CD4-positive, alpha-beta T cell treated with Interleukin-6 for 4 hours (primary cell): ENCODE results near the gene MAGI1.

Source experiments
- DNase-seq: peaks from one replicate; pipeline ENCODE4 v3.0.0-alpha.2; 2020; ENCODE audit warnings: mixed read lengths

The MAGI1 gene

DNA sequence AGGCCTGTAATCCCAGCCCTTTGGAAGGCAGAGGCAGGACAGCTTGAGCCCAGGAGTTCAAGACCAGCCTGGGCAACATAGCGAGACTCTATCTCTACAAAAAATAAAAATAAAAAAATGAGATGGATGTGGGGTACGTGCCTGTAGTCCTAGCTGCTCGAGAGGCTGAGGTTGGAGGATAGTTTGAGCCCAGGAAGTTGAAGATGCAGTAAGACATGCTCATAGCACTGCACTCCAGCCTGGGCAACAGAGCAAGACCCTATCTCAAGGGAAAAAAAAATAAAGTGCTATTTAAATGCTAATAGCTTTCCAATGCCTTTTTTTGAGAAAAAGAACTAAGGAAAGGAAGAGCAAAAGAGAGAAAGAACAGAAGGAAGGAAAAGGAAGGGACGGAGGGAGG is 94.5 kb downstream of the MAGI1 start:
- no peak for DNase-seq

DNA sequence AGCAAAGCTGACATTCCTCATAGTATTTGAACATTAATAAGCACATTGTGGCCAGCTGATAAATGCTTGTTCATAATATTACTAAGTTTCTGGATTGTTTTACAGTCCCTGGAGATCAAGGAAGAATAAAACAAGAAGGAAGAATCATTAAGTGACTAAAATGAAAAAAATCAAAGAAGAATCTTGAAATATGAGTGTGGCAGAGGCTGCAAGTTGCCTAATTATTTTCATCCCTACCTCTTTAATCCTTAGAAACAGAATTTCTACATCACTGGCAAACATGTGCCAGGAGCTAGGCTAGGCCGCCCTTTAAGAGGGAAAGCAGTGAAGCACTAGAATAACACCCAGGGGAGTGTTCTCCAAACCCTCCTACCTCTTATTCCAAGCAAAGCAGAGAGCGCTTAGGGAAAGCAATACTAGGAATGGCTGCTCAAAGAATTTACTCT is 98.9 kb downstream of the MAGI1 start:
- no peak for DNase-seq

DNA sequence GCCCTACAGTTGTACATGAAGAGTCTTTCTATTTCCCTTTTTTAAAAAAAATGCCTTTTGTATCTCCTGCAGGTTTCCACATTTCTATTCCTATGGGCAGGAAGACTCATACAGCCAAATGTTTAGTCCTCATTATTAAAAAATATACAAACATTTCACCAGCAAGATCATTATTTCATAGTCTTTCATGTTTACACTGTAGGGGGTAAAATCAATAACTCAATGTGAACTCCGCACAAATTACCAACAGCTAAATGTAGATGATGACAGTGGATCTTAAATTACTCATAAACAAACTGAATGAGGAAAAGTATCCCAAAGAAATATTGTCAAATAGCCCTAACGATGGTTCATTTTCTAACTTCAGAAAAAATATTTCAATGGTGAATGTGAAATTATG is 99.5 kb downstream of the MAGI1 start:
- DNase-seq, result no peak

DNA sequence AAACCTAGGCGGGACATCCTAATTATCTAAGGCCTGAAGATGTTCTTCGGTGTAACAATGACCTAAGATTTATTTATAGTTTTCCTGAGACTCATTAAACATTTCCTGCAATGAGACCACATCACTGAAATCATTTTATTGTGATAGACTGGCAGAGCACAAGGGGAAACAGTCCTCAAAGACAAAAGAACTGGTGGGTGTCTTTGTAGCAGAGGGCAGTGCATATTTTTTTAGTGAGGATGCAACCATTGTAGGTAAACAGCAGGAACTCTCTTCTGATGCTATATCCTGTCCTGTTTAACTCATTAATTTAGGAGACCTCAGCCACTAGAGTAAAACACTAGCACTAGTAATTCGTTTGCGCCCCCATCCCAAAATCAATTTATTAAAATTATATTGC is 100.0 kb downstream of the MAGI1 start:
- no peak for DNase-seq

DNA sequence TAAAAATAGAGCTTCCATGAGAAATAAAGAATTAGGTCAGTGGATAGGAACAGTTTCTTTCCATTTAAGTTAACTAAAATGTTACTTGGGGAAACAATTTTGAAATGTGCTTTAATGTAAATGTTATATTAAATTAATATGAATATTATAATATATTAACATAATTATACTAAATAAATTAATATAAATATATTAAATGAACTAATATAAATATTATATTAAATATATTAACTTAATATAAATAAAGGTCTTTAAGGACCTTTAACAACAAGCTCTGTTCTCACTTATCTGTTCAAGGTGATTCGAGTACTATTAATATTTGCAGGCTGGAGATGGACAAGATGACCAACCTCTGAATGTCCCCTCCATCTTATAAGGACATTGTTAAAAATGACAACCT is 100.6 kb downstream of the MAGI1 start:
- no peak for DNase-seq

DNA sequence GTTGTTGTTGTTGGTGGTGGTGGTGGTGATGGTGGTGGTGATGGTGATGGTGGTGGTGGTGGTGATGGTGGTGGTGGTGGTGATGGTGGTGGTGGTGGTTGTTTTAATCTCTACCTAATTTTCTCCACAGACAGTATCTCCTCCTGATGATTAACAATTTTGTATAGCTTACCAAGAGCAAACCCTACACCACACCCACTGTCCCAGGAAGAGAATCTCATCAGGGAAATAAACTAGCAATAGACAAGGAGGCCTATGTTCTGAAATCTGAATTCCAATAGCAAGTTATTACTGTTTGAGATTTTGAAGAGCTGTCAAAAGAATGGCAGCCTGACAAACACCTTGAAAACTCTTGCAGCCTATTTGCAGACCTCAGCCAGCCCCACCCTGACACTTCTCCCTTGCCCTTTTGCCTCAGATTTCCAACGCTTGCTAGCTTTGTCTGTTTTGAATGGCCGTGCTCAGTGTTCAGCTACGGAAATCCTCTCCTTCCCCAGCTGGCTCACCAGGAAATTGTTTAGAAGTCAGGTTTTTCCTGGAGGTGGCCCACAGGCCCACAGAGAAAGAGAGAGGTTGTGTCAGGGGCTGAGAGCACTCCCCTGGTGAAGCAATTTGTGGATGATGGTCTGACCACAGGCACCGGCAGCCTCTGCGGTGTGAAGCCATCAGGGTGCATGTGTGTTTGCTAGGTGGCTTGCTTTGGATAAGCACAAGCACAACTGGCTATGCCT is 101.6 kb downstream of the MAGI1 start:
- DNase-seq, result no peak

DNA sequence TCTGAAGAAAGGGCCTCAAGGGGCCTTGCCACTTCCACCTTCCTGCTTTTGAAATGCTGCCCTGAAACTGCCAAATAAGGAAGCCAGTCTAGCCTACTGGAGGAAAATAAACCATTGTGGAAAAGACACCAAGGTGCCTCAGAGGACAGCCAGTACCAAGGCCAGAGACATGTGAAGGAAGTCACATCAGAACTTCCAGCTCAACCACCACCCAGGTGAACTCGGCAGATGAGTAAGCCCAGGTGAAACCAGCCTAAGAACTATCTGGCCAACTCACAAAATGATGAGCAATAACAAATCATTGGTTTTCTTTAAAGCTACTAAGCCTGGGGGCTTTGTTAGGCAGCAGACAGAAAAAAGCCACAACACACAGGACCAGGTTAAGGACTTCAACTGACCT is 103.0 kb downstream of the MAGI1 start:
- no peak for DNase-seq

DNA sequence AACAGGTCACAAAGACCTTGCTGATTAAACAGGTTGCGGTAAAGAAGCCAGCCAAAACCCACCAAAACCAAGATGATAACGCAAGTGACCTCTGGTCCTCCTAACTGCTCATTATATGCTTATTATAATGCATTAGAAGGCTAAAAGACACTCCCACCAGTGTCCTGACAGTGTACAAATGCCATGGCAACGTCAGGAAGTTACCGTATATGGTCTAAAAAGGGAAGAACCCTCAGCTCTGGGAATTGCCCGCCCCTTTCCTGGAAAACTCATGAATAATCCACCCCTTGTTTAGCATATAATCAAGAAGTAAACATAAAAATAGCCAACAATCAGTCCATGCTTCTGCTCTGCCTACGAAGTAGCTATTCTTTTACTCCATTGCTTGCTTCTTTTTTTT is 108.1 kb downstream of the MAGI1 start:
- DNase-seq, result no peak

DNA sequence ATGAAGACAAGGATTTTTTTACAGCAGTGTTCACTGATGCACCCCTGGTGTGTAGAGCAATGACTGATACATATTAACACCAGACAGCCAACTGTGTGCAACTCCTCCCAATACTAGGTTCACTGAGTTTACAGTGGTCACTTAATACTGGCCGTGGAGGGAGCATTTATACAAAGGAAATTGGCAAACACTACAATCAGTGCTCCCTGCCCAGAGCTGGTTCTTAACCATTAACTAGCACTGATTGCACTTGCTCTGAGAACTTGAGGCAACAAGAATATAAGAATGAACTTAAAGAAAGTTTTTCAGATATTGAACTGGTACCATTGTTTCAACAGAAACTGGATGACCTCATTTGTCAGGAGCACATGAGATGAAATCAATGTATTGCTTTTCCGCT is 110.6 kb downstream of the MAGI1 start:
- no peak for DNase-seq

DNA sequence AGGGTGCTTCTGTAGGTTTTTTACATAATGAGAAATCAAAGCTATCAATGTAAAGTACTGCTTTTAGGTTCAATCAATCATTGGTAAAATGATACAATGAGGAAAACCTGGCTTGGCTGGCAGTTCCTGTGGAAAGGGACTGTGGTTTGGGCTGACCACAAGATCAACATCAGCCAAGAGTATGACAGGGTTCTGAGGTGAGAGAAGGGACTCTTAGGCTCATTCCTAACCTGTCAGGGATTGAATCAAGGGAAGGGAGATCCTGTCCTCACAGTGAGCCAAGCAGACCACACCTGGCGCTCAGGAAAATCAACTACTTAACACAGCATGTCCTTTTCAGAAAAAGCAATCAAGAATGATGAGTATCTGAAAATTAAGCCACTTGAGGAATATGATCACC is 111.1 kb downstream of the MAGI1 start:
- DNase-seq, result no peak

DNA sequence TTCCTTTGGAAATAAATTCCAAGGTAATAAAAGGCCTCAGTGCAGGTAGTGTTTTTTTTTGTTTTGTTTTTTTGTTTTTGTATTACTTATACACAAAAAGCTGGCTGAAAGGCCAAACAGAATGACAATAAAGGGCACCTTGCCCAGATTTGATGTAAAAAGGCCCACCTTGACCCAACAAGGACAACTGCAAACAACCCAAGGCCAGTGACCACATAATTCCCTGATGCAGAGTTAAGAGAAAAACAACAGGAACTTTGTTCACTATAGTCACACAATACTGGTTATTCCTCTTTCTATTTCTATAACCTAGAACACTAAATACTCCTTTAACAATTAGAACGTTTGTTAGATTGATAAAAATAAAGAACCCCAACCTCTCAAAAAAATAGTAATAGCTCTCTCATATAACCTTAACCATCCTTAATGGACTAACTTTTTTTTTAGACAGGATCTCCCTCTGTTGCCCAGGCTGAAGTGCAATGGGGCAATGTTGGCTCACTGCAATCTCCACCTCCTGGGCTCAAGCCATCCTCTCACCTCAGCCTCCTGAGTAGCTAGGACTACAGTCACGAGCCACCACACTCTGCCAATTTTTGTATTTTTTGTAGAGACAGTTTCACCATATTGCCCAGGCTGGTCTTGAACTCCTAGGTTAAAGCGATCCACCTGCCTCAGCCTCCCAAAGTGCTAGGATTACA is 113.3 kb downstream of the MAGI1 start:
- DNase-seq, result no peak

DNA sequence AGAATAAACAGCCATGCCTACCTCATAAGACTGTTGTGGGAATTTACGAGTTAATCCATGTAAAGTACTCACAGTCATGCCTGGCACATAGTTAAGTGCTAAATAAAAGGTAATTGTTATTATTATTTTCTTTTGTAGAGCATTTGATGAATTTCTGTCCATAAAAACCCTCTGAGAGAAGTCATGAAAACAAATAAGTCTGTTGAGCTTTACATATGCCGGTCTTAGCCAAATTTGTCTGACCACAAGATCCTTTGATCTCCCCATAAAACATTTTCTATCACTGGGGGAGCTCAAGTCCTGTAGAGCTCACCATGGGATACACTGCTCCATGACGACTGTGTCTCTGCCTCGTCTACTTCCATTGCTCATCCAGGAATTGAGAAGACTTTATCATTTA is 114.0 kb downstream of the MAGI1 start:
- no peak for DNase-seq

DNA sequence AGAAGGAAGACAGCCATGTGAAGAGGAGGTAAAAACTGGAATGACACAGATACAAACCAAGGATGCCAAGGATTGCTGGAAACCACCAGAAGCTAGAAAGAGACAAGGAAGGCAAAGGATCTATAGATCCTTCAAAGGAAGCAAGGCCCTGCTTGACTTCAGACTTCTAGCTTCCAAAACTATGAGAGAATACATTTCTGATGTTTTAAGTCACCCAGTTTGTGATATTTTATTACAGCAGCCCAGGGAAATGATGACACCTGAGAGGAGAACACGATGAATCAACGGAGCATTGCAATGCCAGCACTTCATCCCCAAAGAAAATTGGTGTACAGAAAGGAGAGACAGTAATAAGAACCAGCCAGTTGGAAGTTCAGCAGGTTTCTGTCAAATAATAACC is 116.3 kb downstream of the MAGI1 start:
- no peak for DNase-seq

DNA sequence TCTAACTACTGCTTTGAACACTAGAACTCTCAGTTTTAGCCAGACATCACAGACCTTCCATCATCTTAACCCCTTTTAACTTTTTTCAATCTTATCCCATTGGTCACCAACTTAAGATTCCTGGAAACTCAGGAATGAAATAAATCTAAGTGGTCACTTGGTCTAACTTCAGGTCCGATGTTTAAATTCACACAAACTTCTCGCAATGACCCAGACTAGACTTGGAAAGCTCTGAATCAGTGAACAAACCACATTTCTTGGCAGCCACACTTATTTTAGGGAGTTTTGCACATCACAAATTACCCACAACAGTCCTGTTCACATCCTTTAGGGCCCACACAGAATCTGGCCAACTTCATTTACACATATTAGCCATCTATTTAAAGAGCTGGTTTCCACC is 118.9 kb downstream of the MAGI1 start:
- DNase-seq, result no peak

DNA sequence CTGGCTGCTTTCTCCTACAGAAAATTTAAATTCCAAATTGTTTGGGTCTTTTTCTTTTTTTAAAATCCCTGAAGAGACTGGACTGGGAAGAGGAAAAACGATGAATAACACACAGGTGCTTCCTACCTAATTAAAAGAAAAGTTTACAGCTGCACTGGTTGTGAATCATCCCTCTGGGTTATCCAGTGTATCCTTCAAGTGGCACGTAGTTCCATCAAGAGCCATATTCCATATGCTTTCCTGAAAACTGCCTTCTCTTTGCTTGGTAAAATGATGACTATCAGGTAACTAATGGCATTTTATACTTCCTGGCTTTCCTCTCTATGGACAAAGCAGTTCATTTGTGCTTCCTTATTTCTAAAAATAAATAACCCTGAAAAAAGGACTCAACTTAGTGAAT is 123.2 kb downstream of the MAGI1 start:
- no peak for DNase-seq

DNA sequence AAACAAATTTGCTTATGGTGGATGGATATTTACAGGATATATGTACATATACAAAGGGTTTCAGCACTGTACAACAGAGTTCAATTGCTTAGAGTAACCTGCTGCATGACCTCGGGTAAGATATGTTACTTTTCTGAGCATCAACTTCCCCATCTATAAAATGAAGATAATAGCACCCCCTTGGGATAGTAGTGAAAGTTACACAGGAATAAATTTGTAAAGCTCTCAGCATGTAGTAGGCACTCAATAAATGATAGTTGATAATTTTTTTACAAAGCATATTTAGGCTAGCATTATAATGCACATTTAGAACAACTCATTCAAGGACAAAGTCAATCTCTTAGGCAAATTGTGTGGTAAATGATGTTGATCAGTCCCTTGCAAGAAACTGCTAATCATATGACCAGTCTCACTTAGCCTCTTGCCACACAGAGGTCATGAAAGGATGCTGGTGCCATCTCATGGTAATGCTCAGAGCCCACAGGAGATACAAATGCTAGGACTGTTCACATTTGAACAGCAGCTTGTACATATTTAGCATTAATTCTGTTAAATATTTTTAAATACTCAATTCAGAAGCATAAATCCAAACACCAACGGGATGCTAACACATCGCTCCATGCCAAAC is 123.9 kb downstream of the MAGI1 start:
- DNase-seq, result no peak

DNA sequence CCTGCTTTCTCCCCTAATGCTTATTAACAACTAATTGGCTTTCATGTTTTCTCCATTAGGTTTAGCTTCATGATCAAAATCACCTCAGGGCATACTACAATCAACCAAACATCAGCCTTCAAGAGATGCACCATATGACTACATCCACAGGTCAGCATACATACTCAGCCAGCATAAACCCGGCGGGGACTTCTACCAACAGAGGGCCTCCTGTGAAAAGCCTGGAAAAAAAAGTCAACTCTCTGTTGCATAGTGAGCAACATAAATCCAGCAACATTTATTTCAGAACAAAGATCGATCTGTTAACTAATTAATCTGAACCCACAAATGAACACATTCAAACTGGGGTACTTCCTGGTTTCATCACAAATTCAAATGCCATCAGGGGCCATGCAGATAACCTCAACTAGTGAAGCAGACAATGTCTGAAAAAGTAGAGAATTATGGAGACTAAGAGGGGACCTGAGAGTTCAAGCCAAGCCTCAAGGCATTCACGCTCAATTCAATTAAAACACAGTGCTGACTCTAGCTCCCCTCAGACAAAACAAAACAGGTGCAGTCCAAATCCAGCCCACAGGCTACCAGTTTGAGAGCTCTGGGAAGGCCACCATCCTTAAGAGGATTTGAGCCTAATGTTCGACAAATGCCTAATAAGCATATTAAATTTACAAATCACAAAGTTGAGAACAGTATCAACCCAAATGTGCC is 124.5 kb downstream of the MAGI1 start:
- DNase-seq, result no peak

DNA sequence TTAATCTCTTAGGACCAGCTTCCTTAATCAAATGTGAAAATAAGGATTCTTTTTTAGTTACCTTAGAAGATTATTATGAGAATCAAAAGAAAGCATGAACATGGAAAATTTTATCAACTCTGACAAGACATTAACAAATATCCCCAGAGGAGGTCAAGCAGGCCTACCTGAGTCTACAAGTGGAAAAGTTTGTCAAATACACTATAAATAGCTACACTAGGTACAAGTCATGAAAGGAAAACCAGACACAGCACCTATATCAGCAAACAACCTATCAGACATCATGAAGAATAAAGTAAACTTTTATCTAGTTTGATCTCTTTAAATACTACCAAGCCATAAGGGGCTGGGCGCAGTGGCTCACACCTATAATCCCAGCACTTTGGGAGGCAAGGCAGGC is 126.1 kb downstream of the MAGI1 start:
- DNase-seq, result no peak

DNA sequence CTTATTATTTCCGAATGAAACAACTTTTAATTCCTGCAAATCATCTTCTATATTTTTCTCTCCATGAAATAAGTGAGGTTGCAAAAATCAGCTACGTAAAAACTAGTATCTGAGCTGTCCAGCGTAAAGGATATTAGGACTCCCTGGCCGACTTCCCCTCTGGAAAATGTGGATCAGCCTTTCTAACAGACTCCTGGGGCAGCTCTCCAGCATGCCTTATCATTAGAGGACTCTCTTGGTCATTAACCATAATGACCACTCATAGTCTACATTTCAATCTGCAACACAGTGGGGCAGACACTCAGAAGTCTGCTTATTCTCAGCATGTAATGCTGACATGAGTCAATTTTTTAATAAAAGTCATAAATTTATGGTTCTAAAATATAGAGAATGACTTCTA is 130.1 kb downstream of the MAGI1 start:
- DNase-seq, result no peak

DNA sequence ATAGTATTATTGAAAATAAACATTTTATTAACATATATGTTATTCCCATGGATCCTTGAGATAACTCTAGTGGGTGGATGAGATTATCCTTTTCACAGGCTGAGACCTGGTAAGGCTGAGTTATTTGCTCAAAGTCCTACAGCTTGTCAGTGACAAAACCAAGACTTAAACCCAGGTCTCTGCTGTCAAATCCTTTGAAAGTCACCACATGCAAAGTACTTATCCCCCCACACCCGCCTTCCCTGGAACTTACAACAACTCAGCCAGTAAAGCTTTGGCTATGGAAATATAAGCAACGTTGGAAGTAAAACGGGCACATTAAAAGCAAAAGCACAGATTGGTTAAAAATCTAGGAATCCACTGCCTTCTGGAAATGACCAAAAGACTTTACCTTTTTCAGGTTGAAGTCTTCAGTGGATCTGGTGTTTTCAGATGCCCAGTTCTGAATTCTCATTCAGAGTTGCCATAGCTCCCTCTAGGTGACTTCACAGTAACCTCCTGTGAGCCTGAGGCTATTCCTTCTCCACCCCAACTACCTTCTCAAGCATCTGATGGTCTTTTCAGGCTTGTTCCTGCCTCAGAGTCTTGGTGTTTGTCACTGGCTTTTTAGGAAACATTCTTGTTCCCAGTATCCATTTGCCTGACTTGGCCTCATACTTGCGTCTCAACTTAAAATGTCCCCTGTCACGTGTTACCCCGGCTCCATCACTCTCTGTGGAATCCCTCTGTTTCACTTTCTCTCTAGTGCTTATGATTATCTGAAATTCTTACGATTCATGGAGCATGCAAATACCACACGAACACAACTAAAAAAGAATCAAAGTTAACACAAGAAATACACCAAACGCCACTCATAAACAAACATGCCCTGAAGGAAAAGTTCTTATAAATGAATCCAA is 131.2 kb downstream of the MAGI1 start:
- no peak for DNase-seq

DNA sequence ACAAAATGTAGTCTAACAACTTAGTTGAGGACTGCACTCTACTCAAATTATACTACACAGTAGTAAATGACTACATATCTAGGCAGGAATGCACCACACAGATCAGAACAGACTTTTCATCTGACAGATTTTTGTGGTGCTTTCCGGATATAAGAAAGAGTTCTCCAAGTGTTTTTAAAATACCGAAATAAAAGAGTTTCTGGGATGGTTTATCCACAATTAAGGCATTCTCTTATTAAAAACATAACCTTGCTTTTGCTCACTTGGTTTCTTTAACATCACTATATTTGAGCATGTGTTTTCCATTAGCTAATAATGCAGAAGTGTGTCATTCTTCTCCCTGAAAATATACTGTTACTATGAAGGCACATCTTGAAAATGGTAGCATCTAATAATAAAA is 132.9 kb downstream of the MAGI1 start:
- DNase-seq, result no peak

DNA sequence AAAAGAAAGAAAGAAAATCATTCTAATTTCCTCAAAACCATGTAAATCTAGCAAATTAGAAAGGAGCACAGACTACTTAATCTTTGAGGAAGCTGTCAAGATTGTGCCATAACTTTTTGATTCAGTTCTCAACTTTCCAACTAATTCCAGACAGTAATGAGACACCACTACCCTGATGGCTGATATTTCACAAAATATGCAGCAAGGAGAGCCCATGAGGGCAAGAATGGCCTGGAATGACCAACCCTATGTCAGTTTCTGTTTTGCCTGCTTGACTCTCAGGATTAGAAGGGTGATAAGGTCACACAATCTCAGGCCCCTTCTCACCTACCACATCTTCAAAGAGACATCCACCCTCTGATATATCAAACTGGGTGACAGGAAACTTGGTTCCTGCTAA is 134.7 kb downstream of the MAGI1 start:
- no peak for DNase-seq
